NCI-H1105 treated with DMSO at 0.1 percent for 48 hours (cell line): ENCODE measurements around the gene SLC6A7.
"Not testable (repeated sequence)": the region's sequence is repeated elsewhere in the genome, so short reads cannot be mapped to it uniquely, and the experiment has no call there.

Experiments used
- DNase-seq: peaks from one replicate; lab custom pipeline; 2025; lab: John Stamatoyannopoulos, UW

Gene SLC6A7

GRCh38 chr5:150219142-150219541, 29.3 kb downstream of the SLC6A7 start:
- no peak for DNase-seq

- DNase-seq, result no peak
Measured at GRCh38 chr5:150219861-150220260, 30.0 kb downstream of the SLC6A7 start.

GRCh38 chr5:150221471-150221870, 31.6 kb downstream of the SLC6A7 start:
- no peak for DNase-seq

GRCh38 chr5:150222906-150223305, 33.0 kb downstream of the SLC6A7 start:
- no peak for DNase-seq

GRCh38 chr5:150223474-150223873, 33.6 kb downstream of the SLC6A7 start:
- DNase-seq, result no peak

- no peak for DNase-seq
Measured at GRCh38 chr5:150224483-150225027, 34.7 kb downstream of the SLC6A7 start.

- no peak for DNase-seq
Measured at GRCh38 chr5:150227036-150227435, 37.2 kb downstream of the SLC6A7 start.

GRCh38 chr5:150227606-150228273, 37.9 kb downstream of the SLC6A7 start:
- no peak for DNase-seq

GRCh38 chr5:150229571-150229970, 39.7 kb downstream of the SLC6A7 start:
- no peak for DNase-seq

GRCh38 chr5:150230842-150231241, 41.0 kb downstream of the SLC6A7 start:
- DNase-seq, result no peak

- DNase-seq, result not testable (repeated sequence)
Measured at GRCh38 chr5:150233706-150234105, 43.8 kb downstream of the SLC6A7 start.

- DNase-seq, result no peak
Measured at GRCh38 chr5:150234576-150235499, 45.0 kb downstream of the SLC6A7 start.

- no peak for DNase-seq
Measured at GRCh38 chr5:150235500-150235854, 45.6 kb downstream of the SLC6A7 start.

GRCh38 chr5:150236313-150236712, 46.5 kb downstream of the SLC6A7 start:
- no peak for DNase-seq

GRCh38 chr5:150236981-150237754, 47.3 kb downstream of the SLC6A7 start:
- no peak for DNase-seq

GRCh38 chr5:150238646-150239045, 48.8 kb downstream of the SLC6A7 start:
- DNase-seq, result no peak

- no peak for DNase-seq
Measured at GRCh38 chr5:150239099-150239793, 49.4 kb downstream of the SLC6A7 start.

GRCh38 chr5:150239794-150240122, 49.9 kb downstream of the SLC6A7 start:
- DNase-seq, result no peak

- DNase-seq, result no peak
Measured at GRCh38 chr5:150241298-150242160, 51.7 kb downstream of the SLC6A7 start.

GRCh38 chr5:150242251-150242894, 52.5 kb downstream of the SLC6A7 start:
- no peak for DNase-seq
